GM23338 (cell line): ENCODE results near the gene KIF1C.

Experiments used
- EZH2 ChIP-seq: fragments of 200-600 bp; sonication (generic); IDR thresholded peaks from one replicate; pipeline ENCODE4 v1.8.0; 2017; ENCODE audit warnings: antibody characterized with exemption, mild to moderate bottlenecking, low read depth; ENCODE audit not compliant: unreplicated experiment
- JUNB ChIP-seq: IDR thresholded peaks from one replicate; pipeline ENCODE4 v1.6.1; 2016; ENCODE audit warnings: antibody characterized with exemption; ENCODE audit not compliant: unreplicated experiment
- POLR2AphosphoS5 ChIP-seq: IDR thresholded peaks from 2 replicates; pipeline ENCODE4 v1.6.1; 2016; ENCODE audit warnings: antibody characterized with exemption, low read depth
- TF ChIP-seq, protein P1 (sequence below), 2 experiments: fragments of 200-600 bp in 1 of 2; sonication (generic) in 1 of 2; conservative IDR thresholded peaks; 2 replicates each; pipeline versions ENCODE4 v1.5.1 to v1.6.1; 2016 to 2017; ENCODE audit warnings: antibody characterized with exemption in 2 of 2, low read depth in 2 of 2, mild to moderate bottlenecking in 2 of 2, moderate library complexity in 1 of 2

DNA sequence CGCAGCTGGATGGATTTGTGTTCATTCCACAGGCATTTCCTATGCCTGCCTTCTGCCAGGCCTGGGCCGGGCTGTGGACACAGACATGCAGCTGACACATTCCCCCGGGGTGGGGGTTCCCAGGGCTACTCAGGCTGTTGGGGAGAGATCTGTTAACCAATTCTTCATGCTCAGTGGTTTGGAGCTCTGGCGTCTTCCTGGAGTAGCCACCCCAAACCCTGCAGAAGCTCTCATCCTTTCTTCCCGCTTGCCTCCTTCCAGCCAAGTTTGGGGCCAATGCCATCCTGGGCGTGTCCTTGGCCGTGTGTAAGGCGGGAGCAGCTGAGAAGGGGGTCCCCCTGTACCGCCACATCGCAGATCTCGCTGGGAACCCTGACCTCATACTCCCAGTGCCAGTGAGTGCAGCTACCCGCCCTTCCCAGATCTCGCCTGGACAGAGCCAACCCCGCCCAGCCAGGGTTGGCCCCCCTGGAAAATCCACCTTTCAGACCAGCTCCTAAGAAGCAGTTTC, 44.2 kb upstream of the KIF1C start:
- TF ChIP-seq, protein P1, sequence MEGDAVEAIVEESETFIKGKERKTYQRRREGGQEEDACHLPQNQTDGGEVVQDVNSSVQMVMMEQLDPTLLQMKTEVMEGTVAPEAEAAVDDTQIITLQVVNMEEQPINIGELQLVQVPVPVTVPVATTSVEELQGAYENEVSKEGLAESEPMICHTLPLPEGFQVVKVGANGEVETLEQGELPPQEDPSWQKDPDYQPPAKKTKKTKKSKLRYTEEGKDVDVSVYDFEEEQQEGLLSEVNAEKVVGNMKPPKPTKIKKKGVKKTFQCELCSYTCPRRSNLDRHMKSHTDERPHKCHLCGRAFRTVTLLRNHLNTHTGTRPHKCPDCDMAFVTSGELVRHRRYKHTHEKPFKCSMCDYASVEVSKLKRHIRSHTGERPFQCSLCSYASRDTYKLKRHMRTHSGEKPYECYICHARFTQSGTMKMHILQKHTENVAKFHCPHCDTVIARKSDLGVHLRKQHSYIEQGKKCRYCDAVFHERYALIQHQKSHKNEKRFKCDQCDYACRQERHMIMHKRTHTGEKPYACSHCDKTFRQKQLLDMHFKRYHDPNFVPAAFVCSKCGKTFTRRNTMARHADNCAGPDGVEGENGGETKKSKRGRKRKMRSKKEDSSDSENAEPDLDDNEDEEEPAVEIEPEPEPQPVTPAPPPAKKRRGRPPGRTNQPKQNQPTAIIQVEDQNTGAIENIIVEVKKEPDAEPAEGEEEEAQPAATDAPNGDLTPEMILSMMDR (conservative IDR thresholded peaks at IDR 0.05; ENCODE audit: low read depth in 2 of 2) = no peak
- no peak for TF ChIP-seq EZH2
- TF ChIP-seq JUNB = no peak
- TF ChIP-seq POLR2AphosphoS5 = no peak
